GM19023 (cell line): ENCODE data around the gene SVOPL.

Source experiments
- ATAC-seq: cut with Tn5 transposase; IDR thresholded peaks from one replicate; pipeline ENCODE4 v1.9.1; 2021; ENCODE audit warnings: mild to moderate bottlenecking, moderate library complexity; ENCODE audit not compliant: unreplicated experiment

Gene SVOPL

DNA sequence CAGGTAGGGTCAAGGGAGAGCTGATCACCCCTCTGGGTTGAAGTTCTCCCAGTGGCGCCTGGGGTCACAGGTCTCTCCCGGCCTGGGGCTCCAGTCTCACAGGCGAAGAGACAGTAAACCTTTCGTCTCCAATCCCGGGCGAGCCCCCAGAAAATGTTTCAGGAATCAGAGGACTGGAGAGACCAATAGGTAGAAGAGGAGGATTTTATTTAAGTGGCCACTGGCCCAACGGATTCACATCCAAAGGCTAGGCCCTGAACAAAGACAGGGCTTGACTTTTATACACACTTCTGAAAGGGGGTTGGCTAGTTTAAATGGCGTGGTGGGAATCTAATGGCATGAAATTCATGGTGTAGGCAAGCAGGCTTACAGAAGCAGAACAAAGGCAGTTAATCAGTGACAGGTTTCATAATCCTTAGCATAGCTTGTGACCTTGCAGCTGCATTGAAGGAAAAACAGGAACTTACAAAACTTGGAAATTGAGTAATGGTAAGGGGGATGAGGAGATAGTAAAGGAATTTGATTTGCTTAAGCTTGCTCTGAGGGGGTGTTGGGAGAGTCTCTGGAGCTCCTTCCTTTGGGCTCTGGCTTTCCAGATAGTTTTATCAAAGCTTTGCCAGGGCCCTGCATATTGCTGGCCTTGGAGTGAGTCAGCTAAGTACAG, 135.6 kb downstream of the SVOPL start:
- ATAC-seq: no peak

DNA sequence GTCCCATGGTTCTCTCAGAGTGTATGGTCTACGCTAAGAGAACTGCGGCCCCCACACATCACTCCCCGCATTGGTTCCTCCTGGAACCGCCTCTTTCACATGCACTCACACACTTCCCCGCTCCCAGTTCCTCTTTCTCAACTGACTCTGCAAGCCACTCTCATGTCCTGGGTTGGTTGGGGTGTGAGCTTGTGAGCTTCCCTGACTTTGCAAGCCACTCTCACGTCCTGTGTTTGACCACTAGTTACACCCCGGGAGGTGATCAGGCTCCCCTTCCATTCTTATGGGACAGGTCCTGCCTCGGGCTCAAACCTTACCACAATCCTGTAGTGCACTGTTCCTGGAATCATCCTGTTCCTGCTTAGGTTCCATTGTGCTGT, 136.1 kb downstream of the SVOPL start:
- no peak for ATAC-seq

DNA sequence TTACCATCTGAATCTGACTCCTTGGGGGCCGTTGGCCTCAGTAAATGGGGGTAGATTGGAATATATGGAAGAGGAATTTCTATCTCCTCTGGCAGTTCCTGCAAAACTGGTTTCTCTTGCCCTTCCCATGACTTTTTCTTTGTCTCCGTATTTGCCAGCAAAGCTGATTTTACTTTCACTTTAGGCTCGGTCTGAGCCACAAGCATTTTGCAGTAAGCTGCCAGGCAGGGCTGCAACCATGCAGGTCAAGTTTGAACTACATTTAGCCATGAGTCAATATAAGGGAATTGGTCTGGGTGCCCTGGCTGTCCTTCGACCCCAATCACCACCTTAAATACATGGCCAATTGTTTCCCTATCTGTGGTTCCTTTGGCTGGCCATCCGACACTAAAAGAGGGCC, 136.8 kb downstream of the SVOPL start:
- no peak for ATAC-seq

DNA sequence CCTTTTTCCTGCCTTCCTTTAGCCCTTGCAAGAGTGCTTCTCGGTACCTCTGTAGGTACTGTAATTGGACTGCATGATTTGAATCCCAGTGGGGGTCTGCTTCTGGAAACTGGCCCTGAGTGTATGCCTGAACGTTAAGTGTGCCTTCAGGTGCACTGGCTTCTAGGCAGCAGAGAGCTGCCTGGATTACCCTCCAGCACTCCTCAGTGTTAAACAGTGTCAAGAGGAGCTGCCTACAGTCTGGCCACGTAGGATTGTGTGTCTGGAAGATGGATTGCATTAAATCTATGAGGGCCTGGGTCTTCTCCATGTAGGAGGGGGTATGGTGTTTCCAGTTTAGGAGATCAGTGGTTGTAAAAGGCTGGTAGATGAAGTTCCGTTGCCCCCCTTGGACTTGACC, 137.4 kb downstream of the SVOPL start:
- no peak for ATAC-seq

DNA sequence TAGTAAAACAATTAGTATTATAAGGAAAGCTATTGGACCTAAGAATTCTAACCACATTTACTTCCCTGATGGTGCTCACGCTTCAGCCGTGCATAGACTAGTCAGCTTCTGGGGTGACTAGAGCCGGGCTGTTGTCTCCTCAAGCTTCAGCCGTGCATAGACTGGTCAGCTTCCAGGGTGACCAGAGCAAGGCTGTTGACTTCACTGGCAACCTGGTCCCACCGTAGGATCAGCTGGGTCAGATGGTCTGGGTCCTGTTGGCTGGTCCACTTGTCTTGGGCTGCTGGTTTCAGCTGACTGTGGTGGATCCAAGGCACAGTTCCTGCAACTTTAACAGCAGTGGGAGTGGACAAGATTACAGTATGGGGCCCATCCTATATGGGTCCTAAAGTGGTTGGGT, 141.7 kb downstream of the SVOPL start:
- no peak for ATAC-seq

DNA sequence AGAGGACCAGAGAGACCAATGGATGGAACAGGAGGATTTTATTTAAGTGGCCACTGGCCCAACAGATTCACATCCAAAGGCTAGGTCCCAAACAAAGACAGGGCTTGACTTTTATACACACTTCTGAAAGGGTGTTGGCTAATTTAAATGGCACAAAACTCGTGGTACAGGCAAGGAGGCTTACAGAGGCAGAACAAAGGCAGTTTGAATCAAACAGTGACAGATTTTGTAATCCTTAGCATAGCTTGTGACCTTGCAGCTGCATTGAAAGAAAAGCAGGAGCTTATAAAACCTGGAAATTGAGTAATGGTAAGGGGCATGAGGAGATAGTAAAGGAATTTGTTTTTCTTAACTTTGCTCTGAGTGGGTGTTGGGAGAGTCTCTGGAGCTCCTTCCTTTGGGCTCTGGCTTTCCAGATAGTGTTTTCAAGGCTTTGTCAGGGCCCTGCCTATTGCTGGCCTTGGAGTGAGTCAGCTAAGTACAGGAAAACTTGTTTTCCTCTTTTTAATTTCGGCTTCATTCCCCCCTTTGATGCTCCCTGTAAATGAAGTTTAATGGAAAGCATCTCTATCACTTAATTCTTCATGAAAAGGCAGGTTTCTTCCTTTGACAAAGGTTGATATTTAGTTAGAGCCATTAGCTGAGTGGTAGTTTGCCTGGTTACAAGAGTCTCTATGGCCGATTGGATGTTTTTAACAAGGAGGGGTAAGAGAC, 144.2 kb downstream of the SVOPL start:
- no peak for ATAC-seq

DNA sequence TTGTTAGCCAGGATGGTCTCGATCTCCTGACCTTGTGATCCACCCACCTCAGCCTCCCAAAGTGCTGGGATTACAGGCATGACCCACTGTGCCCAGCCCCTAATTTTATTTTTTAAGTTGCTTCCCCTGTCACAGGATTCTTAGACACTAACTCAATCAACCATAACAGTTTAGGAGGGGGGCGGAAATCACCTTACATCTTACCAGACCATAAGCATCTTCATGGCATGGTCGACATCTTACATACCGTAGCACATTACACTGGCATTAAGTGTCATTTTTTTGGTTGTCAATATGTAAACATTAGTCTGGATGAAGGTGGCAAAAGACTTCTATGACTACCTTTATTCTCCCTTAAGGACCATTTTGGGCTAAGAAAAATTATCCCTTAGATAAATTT, 145.5 kb downstream of the SVOPL start:
- ATAC-seq: no peak

DNA sequence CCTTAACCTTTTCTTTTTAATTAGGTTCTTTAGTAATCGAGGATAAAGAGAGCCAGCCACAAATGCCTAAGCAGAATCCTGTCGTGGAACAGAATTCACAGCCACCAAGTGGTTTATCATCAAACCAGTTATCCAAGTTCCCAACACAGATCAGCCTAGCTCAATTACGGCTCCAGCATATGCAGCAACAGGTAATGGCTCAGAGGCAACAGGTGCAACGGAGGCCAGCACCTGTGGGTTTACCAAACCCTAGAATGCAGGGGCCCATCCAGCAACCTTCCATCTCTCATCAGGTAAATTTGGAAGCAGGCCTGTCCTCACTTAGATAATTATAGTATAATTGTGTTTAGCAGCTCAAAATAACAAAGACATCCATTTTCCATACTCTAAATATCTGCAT, 146.5 kb downstream of the SVOPL start:
- no peak for ATAC-seq

DNA sequence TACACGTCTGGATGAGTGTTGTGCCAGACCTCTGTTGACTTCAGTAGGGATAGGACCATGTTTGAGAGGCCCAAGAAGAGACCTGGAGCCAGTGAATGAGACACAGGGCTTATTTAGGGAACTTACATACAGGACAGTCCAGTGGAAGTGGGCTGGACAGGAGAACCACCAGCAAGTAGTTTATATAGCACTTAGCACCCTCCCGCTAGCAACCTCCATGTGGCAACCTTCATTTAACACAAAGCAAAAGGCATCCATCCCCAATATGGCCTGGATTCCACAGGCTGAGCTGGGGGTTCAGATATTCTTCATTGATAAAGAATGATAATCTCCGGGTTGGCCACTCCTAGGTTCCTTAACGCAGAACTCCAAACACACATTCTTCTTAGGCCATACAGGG, 147.4 kb downstream of the SVOPL start:
- no peak for ATAC-seq

DNA sequence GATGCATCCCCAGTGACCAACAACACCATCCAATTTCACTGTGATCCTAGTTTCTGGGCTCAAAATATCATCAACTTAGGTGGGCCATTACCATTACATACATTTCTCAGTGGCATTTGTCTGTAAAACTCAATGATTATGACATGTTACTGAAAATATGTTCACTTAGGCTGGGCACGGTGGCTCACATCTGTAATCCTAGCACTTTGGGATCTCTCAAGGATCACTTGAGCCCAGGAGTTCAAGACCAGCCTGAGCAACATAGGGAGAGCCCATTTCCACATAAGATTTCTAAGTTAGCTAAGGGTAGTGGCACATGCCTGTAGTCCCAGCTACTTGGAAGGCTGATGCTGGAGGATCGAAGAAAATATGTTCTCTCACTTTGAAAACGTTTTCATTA, 150.1 kb downstream of the SVOPL start:
- no peak for ATAC-seq

DNA sequence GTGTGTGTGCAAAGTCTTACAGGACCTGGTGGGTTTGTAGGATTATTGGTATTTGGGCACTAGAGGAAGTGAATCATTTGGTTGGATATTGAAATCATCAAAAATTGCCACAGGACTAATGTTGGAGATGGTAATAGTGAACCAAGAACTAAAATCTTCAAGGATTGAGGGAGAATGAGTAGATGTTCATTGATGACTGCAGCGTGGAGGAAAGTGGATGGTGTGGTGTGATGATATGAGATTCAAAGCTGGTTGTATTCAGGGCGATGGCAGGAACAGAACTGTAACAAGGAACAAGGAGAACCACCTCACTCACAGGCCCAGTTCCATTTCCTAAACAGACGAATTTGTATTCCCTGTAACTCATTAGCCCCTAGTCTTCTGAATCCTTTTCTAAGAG, 150.8 kb downstream of the SVOPL start:
- ATAC-seq: no peak

DNA sequence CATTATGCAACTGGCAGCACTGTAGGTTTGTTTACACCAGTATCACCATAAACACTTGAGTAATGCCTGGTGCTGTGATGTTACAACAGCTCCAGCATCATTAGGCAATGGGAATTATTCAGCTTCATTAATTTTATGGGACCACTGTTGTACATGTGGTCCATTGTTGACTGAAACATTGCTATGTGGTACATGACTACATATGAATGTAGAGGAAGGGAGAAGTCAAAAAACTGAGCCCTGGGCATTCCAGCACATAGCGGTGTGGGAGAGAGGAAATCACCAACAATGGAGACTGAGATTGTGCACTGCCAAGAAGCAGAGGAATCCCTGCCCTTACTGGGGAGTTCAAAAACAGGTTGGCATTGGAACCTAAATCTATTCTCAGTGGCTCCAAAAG, 152.1 kb downstream of the SVOPL start:
- no peak for ATAC-seq

DNA sequence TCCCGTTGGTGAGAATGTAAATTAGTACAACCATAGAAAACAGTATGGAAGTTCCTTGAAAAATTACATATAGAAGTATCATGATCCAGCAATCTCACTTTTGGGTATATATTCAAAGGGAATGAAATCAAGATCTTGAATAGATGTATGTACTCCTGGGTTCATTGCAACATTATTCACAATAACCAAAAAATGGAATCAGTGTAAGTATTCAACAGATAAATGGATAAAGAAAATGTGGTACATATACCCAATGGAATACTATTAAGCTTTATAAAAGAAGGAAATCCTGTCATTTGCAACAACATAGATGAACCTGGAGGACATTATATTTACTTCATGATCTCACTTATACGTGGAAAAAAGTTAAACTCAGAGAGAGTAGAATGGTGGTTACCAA, 154.3 kb downstream of the SVOPL start:
- no peak for ATAC-seq

DNA sequence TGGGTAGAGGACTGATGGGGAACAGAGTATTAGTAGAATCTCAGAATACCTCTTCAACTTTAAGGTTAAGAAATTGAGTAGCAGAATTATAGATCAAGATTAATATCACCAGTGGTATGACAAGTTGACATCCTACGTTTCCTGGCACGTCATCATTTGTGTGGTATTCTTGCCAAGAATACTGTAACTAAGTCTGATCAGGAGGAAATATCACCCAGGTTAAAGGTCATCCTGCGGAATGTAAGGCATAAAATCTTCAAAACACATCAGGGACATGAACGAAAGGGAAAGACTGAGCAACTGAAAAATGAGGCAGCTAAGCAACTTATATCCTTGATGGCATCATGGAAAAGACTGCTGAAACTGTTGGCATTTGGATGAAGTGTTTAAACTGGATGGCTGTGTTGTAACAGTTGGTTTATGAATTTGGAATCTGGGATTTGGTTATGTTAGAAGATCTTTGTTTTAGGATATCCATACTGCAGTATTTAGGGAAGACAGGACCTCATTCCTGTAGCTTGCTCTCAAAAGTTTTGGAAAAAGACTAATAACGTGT, 155.0 kb downstream of the SVOPL start:
- no peak for ATAC-seq

DNA sequence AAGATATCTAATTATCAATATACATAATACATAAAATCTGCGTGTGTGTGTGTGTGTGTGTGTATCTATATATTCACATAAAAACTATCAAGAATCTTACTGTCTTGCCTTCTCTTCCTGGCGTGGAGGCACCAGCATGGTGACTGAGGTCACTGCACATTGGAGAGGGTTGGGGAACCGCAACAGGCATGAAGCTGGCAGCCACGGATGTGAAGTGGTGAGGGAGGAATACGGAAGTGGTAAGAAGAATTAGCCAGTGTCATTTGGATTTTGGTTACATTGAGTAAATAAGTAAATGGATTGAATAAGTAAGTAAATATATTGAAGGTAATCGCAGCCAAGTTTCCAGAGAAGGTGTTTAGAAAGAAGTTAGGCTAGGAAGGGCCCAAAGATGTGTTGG, 156.0 kb downstream of the SVOPL start:
- no peak for ATAC-seq
